Endodermal cell (in vitro differentiated cells): ENCODE data around the gene IRS2. TPM values are rescaled to one million over a fixed set of nuclear protein-coding genes. Genes with fewer than 3 reads are reported as not detected.
A peak's percentile ranks its signal among the peaks of the same experiment; 100 is the strongest.
"Not testable (repeated sequence)": the region's sequence is repeated elsewhere in the genome, so short reads cannot be mapped to it uniquely, and the experiment has no call there.

Experiments
- DNase-seq: peaks from one replicate; pipeline ENCODE4 v3.0.0-alpha.2; 2017
- H3K27ac ChIP-seq: 2 replicates; pipeline ENCODE4 v1.5.1; 2013; ENCODE audit warnings: mild to moderate bottlenecking, low read depth, low read length, moderate library complexity
- H3K27me3 ChIP-seq: 2 replicates; pipeline ENCODE4 v1.6.1; 2013; ENCODE audit warnings: mild to moderate bottlenecking, low read length, moderate library complexity; ENCODE audit not compliant: insufficient read depth, control insufficient read depth, poor library complexity, severe bottlenecking
- H3K36me3 ChIP-seq: 2 replicates; pipeline ENCODE4 v1.7.0; 2013; ENCODE audit warnings: mild to moderate bottlenecking, low read length, moderate library complexity; ENCODE audit not compliant: control insufficient read depth, insufficient read depth
- H3K4me1 ChIP-seq: one replicate; pipeline ENCODE4 v1.7.0; 2013; ENCODE audit warnings: low read length; ENCODE audit not compliant: control insufficient read depth, insufficient read depth
- H3K4me3 ChIP-seq: 2 replicates; pipeline ENCODE4 v1.5.1; 2013; ENCODE audit warnings: mild to moderate bottlenecking, low read length, moderate library complexity
- H3K9ac ChIP-seq: 2 replicates; pipeline ENCODE4 v1.6.1; 2013; ENCODE audit warnings: mild to moderate bottlenecking, low read length, moderate library complexity; ENCODE audit not compliant: poor library complexity, severe bottlenecking; ENCODE audit errors: extremely low read depth
- H3K9me3 ChIP-seq: 2 replicates; pipeline ENCODE4 v1.6.1; 2013; ENCODE audit warnings: mild to moderate bottlenecking, low read length, moderate library complexity; ENCODE audit not compliant: control insufficient read depth
- H3K27ac Mint-ChIP-seq: 2 replicates; pipeline ENCODE4 v1.8.0; 2020; ENCODE audit warnings: mixed read lengths
- H3K27me3 Mint-ChIP-seq: 2 replicates; pipeline ENCODE4 v1.8.0; 2021; ENCODE audit warnings: mild to moderate bottlenecking, mixed read lengths; ENCODE audit not compliant: insufficient read depth
- H3K36me3 Mint-ChIP-seq: 2 replicates; pipeline ENCODE4 v1.8.0; 2020; ENCODE audit warnings: low read depth, mixed read lengths
- H3K4me1 Mint-ChIP-seq: 2 replicates; pipeline ENCODE4 v1.8.0; 2020; ENCODE audit warnings: mixed read lengths
- H3K4me3 Mint-ChIP-seq: 2 replicates; pipeline ENCODE4 v1.8.0; 2020; ENCODE audit warnings: mild to moderate bottlenecking, moderate library complexity, mixed read lengths
- H3K9me3 Mint-ChIP-seq: 2 replicates; pipeline ENCODE4 v1.8.0; 2020; ENCODE audit warnings: mild to moderate bottlenecking, mixed read lengths
- WGBS, 2 experiments: methylation state at CpG; one replicate each; pipeline versions ENCODE4 v1.1.5 to v1.1.7; 2013; ENCODE audit warnings: missing lambda C conversion rate in 2 of 2, mixed read lengths in 1 of 2; ENCODE audit not compliant: insufficient coverage in 1 of 2, insufficient read length in 1 of 2; 5-methylcytosine and 5-hydroxymethylcytosine counted together
- total RNA-seq, 2 donors: library from RNA; stranded (reverse); fragmentation: NEBNext Ultra II Directional in 1 of 2; extraction: Animal tissue kit (Norgen Biotek cat#: 25700) in 1 of 2; gene quantifications; 2 replicates in 1 of 2; 3 replicates in 1 of 2; pipeline ENCODE4 v1.2.1, GENCODE V29; 2021
- TF ChIP-seq, protein P1 (sequence below): fragments of 200-600 bp; sonication (generic); conservative IDR thresholded peaks from 2 replicates; pipeline ENCODE4 v1.5.0; 2021; ENCODE audit warnings: antibody characterized with exemption, mild to moderate bottlenecking

IRS2 gene
- total RNA-seq, 2 donors from 2014 or later: 16.9 to 23.7 TPM

DNA sequence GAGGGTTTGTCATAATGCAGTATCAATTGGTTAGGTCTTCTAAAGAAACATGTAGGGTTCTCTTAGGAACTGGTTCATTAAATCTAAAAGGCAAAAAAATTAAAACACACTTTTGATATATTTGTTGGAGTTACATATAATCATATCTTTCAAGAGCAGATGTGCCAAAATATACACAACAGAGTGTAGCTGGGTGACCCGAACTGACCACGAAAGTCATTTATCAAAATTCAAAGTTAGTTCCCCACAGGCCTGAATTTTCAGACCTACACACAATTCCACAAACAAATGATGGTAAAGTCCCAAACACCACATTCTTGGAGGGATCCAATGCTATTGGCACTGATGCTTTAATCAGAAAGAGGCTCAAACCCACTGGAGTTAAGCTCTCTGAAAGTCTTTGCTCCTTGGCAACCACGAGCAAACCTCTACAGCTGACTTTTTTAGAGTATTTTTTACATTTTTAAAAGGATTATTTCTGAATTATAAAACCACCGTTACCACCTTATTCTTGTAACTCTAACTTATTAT, 50.9 kb downstream of the IRS2 start:
- H3K9ac ChIP-seq: no peak overlapping the region

DNA sequence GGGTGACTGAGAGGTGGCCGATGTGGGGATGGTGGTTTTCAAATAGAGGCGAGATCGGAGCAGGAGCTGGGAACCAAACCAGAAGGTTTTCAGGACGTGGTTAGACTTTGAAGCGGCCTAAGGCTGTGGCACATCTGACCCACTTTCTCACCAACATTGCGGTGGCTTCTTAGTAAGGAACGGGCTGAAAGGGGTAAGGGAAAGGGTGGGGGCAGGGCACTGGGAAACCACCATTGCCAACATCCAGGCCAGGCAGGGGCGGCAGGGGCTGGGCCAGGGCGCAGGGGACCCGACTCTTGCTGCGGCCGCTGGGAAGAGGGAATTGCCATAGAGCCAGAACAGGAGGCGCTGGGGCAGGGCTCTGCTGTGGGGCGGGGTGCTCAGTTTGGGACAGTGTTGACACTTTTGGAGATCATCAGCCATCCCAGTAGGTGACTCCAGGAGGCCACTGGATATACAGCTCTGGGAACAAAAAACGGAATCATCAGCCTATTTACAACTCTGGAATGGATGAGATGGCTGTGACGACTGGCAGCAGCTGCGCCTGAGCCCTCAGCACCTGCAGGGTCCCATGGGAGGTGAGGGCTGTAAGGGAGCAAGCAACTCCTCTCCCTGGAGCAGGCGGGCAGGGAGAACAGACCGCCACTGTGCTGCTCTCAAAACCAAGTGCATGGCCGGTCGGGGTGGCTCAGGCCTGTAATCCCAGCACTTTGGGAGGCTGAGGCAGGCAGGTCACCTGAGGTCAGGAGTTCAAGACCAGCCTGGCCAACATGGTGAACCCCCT, 52.2 kb downstream of the IRS2 start:
- H3K36me3 Mint-ChIP-seq: no peaks in the 10 kb centered on the region
- 96 to 99% methylated on average over 14 to 21 of the region's 21 CpGs for WGBS, 2 experiments
- no peaks in the 10 kb centered on the region for H3K27me3 Mint-ChIP-seq
- Histone ChIP-seq H3K36me3 (no peaks in the 10 kb centered on the region), H3K4me3 (no peak overlapping the region), H3K9ac (no peak overlapping the region), H3K4me1 (peaks cover 4% of the 10 kb centered on the region), H3K27me3 (no peaks in the 10 kb centered on the region), H3K9me3 (no peaks in the 10 kb centered on the region), H3K27ac (no peak overlapping the region)
- H3K4me1 Mint-ChIP-seq: peaks cover 12% of the 10 kb centered on the region
- DNase-seq: peak; percentile 25
- H3K4me3 Mint-ChIP-seq: no peak overlapping the region
- TF ChIP-seq, protein P1, sequence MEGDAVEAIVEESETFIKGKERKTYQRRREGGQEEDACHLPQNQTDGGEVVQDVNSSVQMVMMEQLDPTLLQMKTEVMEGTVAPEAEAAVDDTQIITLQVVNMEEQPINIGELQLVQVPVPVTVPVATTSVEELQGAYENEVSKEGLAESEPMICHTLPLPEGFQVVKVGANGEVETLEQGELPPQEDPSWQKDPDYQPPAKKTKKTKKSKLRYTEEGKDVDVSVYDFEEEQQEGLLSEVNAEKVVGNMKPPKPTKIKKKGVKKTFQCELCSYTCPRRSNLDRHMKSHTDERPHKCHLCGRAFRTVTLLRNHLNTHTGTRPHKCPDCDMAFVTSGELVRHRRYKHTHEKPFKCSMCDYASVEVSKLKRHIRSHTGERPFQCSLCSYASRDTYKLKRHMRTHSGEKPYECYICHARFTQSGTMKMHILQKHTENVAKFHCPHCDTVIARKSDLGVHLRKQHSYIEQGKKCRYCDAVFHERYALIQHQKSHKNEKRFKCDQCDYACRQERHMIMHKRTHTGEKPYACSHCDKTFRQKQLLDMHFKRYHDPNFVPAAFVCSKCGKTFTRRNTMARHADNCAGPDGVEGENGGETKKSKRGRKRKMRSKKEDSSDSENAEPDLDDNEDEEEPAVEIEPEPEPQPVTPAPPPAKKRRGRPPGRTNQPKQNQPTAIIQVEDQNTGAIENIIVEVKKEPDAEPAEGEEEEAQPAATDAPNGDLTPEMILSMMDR: no peak
- no peak overlapping the region for H3K27ac Mint-ChIP-seq
- H3K9me3 Mint-ChIP-seq: peaks cover 10% of the 10 kb centered on the region

More for the DNA sequence above, 50.9 kb downstream of the IRS2 start:
- Mint-ChIP-seq H3K27me3 (no peaks in the 10 kb centered on the region), H3K27ac (no peak overlapping the region), H3K36me3 (no peaks in the 10 kb centered on the region), H3K4me1 (peaks cover 7% of the 10 kb centered on the region), H3K4me3 (no peak overlapping the region), H3K9me3 (peaks cover 10% of the 10 kb centered on the region)
- Histone ChIP-seq H3K36me3 (no peaks in the 10 kb centered on the region), H3K4me1 (no peaks in the 10 kb centered on the region), H3K27me3 (no peaks in the 10 kb centered on the region), H3K4me3 (no peak overlapping the region), H3K9me3 (no peaks in the 10 kb centered on the region), H3K27ac (no peak overlapping the region)
- WGBS, 2 experiments: 73 to 100% methylated on average over 1 to 4 of the region's 4 CpGs
- TF ChIP-seq, protein P1: no peak
- DNase-seq: peak; percentile 1

DNA sequence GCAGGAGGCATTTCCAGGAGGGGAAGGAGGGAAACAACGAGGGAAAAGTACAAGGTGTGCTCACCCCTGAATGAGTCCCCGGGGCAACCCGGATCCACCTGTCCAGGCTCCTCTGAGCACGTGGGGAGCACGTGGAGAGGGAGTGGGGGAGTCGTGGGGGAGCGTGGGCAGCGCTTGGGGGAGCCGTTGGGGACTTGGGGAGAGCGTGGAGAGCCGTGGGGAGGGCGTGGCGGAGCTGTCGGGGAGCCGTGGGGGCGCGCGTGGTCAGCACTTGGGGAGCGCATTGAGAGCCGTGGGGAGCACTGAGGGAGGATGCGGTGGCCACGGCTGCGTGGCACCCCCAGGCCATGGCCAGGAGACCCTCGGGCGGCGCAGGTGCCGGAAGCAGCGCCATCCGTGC, 52.8 kb downstream of the IRS2 start:
- no peak overlapping the region for H3K4me3 Mint-ChIP-seq
- Histone ChIP-seq H3K4me1 (peaks cover 4% of the 10 kb centered on the region), H3K27me3 (no peaks in the 10 kb centered on the region), H3K9me3 (no peaks in the 10 kb centered on the region), H3K9ac (no peak overlapping the region), H3K27ac (no peak overlapping the region), H3K36me3 (no peaks in the 10 kb centered on the region), H3K4me3 (no peak overlapping the region)
- TF ChIP-seq, protein P1: no peak
- H3K36me3 Mint-ChIP-seq: no peaks in the 10 kb centered on the region
- no peaks in the 10 kb centered on the region for H3K27me3 Mint-ChIP-seq
- H3K9me3 Mint-ChIP-seq: peaks cover 10% of the 10 kb centered on the region
- no peak for DNase-seq
- 92 to 94% methylated on average over 7 to 28 of the region's 29 CpGs for WGBS, 2 experiments
- peaks cover 18% of the 10 kb centered on the region for H3K4me1 Mint-ChIP-seq
- no peak overlapping the region for H3K27ac Mint-ChIP-seq

DNA sequence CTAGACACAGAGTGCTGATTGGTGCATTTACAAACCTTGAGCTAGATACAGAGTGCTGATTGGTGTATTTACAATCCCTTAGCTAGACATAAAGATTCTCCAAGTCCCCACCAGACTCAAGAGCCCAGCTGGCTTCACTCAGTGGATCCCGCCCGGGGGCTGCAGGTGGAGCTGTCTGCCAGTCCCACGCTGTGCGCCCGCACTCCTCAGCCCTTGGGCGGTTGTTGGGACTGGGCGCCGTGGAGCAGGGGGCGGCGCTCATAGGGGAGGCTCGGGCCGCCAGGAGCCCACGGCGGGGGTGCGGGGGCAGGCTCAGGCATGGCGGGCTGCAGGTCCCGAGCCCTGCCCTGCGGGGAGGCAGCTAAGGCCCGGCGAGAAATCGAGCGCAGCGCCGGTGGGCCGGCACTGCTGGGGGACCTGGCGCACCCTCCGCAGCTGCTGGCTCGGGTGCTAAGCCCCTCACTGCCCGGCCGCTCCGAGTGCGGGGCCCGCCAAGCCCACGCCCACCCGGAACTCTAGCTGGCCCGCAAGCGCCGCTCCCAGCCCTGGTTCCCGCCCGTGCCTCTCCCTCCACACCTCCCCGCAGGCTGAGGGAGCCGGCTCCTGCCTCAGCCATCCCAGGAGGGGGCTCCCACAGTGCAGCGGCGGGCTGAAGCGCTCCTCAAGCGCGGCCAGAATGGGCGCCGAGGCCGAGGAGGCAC, 53.8 kb downstream of the IRS2 start:
- not testable (repeated sequence) for H3K4me3 ChIP-seq, H3K4me3 Mint-ChIP-seq, H3K27ac Mint-ChIP-seq, H3K36me3 Mint-ChIP-seq, H3K27me3 ChIP-seq, H3K4me1 ChIP-seq, H3K9ac ChIP-seq, H3K36me3 ChIP-seq, H3K9me3 ChIP-seq, H3K27ac ChIP-seq, H3K27me3 Mint-ChIP-seq
- WGBS, 2 experiments: 97 to 98% methylated on average over 24 to 50 of the region's 50 CpGs
- peak; percentile 35 for DNase-seq
- Mint-ChIP-seq H3K4me1 (peaks cover 19% of the 10 kb centered on the region), H3K9me3 (peaks cover 10% of the 10 kb centered on the region)
